HepG2 (cell line): ENCODE data around the gene CRIM1. TPM values are rescaled to one million over a fixed set of nuclear protein-coding genes. Genes with fewer than 3 reads are reported as not detected.

Experiments used
- BRD4 ChIP-seq: sonication (generic); formaldehyde crosslinking; IDR thresholded peaks from 2 replicates; pipeline ENCODE4 v1.4.0; 2020; ENCODE audit warnings: missing genetic modification reagents
- CBX1 ChIP-seq: IDR thresholded peaks from one replicate; pipeline ENCODE4 v1.6.1; 2016; ENCODE audit warnings: antibody characterized with exemption, low read depth
- KDM2A ChIP-seq: sonication (generic); formaldehyde crosslinking; IDR thresholded peaks from 2 replicates; pipeline ENCODE4 v1.4.0; 2020; ENCODE audit warnings: low read depth, missing genetic modification reagents, borderline replicate concordance
- KLF15 ChIP-seq: sonication (generic); formaldehyde crosslinking; IDR thresholded peaks from 2 replicates; pipeline ENCODE4 v1.8.1; 2023; ENCODE audit warnings: borderline replicate concordance, mild to moderate bottlenecking, inconsistent platforms, missing genetic modification reagents, mixed read lengths
- MIXL1 ChIP-seq: IDR thresholded peaks from 2 replicates; pipeline ENCODE4 v1.6.1; 2016
- MXD4 ChIP-seq: IDR thresholded peaks from 2 replicates; pipeline ENCODE4 v1.6.1; 2016; ENCODE audit warnings: mild to moderate bottlenecking, missing biosample characterization, missing genetic modification reagents
- MYC ChIP-seq: sonication (generic); formaldehyde crosslinking; IDR thresholded peaks from 2 replicates; pipeline ENCODE4 v1.9.0; 2021; ENCODE audit warnings: missing genetic modification reagents, borderline replicate concordance
- PHF21A ChIP-seq: sonication (generic); formaldehyde crosslinking; IDR thresholded peaks from 2 replicates; pipeline ENCODE4 v1.5.0; 2020; ENCODE audit warnings: mild to moderate bottlenecking, missing genetic modification reagents
- POGZ ChIP-seq: sonication (generic); formaldehyde crosslinking; IDR thresholded peaks from 2 replicates; pipeline ENCODE4 v1.4.0; 2020; ENCODE audit warnings: mild to moderate bottlenecking, missing genetic modification reagents
- RAD51 ChIP-seq: fragments of 450-650 bp; IDR thresholded peaks from 2 replicates; pipeline ENCODE4 v1.6.1; 2016; ENCODE audit warnings: borderline replicate concordance
- RNF2 ChIP-seq: fragments of 450-650 bp; conservative IDR thresholded peaks from 2 replicates; pipeline ENCODE4 v1.6.1; 2016; ENCODE audit warnings: low read depth
- SALL1 ChIP-seq: sonication (generic); formaldehyde crosslinking; IDR thresholded peaks from 2 replicates; pipeline ENCODE4 v1.8.0; 2022; ENCODE audit warnings: mild to moderate bottlenecking, missing genetic modification reagents
- SATB2 ChIP-seq: sonication (generic); formaldehyde crosslinking; IDR thresholded peaks from 2 replicates; pipeline ENCODE4 v1.5.0; 2020; ENCODE audit warnings: missing genetic modification reagents
- SOX6 ChIP-seq, 2 experiments: fragments of 450-650 bp in 1 of 2; sonication (generic) in 1 of 2; formaldehyde crosslinking in 1 of 2; IDR thresholded peaks; 2 replicates each; pipeline versions ENCODE4 v1.4.0 to v1.6.1; 2017 to 2020; ENCODE audit warnings: antibody characterized with exemption in 1 of 2, mild to moderate bottlenecking in 1 of 2, missing genetic modification reagents in 1 of 2
- THYN1 ChIP-seq: sonication (generic); formaldehyde crosslinking; IDR thresholded peaks from 2 replicates; pipeline ENCODE4 v1.8.1; 2023; ENCODE audit warnings: low read depth, mild to moderate bottlenecking, moderate library complexity, missing genetic modification reagents, borderline replicate concordance
- ZNF207 ChIP-seq: fragments of 450-650 bp; IDR thresholded peaks from 2 replicates; pipeline ENCODE4 v1.6.1; 2016; ENCODE audit warnings: antibody characterized with exemption, borderline replicate concordance
- ZNF30 ChIP-seq: sonication (generic); formaldehyde crosslinking; IDR thresholded peaks from 2 replicates; pipeline ENCODE4 v1.5.0; 2020; ENCODE audit warnings: mild to moderate bottlenecking, missing genetic modification reagents
- ZNF550 ChIP-seq: sonication (generic); formaldehyde crosslinking; IDR thresholded peaks from 2 replicates; pipeline ENCODE4 v1.4.0; 2020; ENCODE audit warnings: mild to moderate bottlenecking, missing genetic modification reagents, borderline replicate concordance
- ZNF605 ChIP-seq: sonication (generic); formaldehyde crosslinking; IDR thresholded peaks from 2 replicates; pipeline ENCODE4 v1.8.0; 2022; ENCODE audit warnings: mild to moderate bottlenecking, missing genetic modification reagents
- ZSCAN25 ChIP-seq: sonication (generic); formaldehyde crosslinking; IDR thresholded peaks from 2 replicates; pipeline ENCODE4 v1.8.0; 2022; ENCODE audit warnings: mild to moderate bottlenecking, missing genetic modification reagents
- polyA plus RNA-seq, 8 experiments: library from polyadenylated mRNA; depleted of rRNA in 3 of 8; stranded (reverse) in 7 of 8; unstranded in 1 of 8; fragments of >200 nt; fragmentation: Illumina TruSeq in 4 of 8; extraction: Trizol in 4 of 8; gene quantifications; 2 replicates each; pipeline versions ENCODE4 v1.2.1 to v1.2.3, GENCODE V29; 2011 to 2016; ENCODE audit warnings: low read depth in 4 of 8, missing spikeins in 1 of 8, mixed read lengths in 1 of 8; ENCODE audit not compliant: insufficient read depth in 1 of 8
- total RNA-seq, 5 experiments: library from RNA; depleted of rRNA; stranded (reverse); fragments of >200 nt; fragmentation: Illumina TruSeq; extraction: Trizol; gene quantifications; 2 replicates each; pipeline ENCODE4 v1.2.3, GENCODE V29; 2016; ENCODE audit warnings: low read depth in 1 of 5
- TF ChIP-seq, protein P1 (sequence below): sonication (generic); formaldehyde crosslinking; IDR thresholded peaks from one replicate; pipeline ENCODE4 v1.5.1; 2020; ENCODE audit warnings: mild to moderate bottlenecking, missing genetic modification reagents; ENCODE audit errors: not compliant biosample characterization
- TF ChIP-seq, protein P2 (sequence below): IDR thresholded peaks from 2 replicates; pipeline ENCODE4 v1.6.1; 2016; ENCODE audit warnings: control low read depth

Gene CRIM1
- total and polyA plus RNA-seq, 2 of the 13 experiments (the other 11 are each of a cell fraction or from before 2014, with no cell fraction given): 39.1 to 69.9 TPM

DNA sequence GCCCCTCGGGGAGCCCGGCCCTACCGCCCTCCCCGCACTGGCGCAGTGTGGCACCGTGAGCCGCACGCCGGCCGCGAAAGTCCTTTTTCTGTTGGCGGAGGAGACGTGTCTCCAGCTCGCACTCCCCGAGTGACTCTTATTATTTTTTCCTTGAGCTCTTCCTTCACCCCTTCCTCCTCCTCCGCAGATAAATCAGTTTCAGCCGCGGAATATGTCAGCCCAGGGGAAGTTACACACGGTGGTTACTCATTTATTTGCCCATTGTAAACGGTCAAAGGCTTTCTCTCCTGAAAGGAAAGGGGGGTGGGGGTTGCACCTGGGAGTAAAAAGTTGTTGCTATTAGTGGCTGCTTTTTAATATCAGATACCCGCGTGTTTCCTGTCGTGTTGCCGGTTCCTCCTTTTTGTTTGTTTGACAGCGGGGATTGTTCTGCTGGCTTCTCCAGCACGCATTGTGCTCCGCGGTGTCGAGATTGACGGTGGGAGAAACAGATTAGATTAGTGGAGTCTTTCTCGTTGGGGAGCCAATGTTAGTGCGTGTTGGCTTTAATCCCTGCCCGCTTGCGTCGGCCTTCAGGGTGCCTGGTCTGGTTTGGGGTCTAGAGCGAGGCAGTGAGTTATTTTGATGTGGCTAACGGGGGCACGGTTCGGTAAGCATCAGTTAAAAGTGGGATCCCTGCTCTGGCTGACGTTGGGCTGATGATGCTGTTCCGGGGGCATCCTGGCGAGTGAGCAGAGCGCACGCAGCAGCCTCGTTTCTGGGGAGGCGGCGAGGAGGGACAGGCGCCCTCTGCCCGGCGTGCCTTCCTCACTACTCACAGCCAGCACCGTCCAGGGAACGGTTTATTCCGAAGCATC is 1.6 kb downstream of the CRIM1 start (continued):
- TF ChIP-seq, protein P1, sequence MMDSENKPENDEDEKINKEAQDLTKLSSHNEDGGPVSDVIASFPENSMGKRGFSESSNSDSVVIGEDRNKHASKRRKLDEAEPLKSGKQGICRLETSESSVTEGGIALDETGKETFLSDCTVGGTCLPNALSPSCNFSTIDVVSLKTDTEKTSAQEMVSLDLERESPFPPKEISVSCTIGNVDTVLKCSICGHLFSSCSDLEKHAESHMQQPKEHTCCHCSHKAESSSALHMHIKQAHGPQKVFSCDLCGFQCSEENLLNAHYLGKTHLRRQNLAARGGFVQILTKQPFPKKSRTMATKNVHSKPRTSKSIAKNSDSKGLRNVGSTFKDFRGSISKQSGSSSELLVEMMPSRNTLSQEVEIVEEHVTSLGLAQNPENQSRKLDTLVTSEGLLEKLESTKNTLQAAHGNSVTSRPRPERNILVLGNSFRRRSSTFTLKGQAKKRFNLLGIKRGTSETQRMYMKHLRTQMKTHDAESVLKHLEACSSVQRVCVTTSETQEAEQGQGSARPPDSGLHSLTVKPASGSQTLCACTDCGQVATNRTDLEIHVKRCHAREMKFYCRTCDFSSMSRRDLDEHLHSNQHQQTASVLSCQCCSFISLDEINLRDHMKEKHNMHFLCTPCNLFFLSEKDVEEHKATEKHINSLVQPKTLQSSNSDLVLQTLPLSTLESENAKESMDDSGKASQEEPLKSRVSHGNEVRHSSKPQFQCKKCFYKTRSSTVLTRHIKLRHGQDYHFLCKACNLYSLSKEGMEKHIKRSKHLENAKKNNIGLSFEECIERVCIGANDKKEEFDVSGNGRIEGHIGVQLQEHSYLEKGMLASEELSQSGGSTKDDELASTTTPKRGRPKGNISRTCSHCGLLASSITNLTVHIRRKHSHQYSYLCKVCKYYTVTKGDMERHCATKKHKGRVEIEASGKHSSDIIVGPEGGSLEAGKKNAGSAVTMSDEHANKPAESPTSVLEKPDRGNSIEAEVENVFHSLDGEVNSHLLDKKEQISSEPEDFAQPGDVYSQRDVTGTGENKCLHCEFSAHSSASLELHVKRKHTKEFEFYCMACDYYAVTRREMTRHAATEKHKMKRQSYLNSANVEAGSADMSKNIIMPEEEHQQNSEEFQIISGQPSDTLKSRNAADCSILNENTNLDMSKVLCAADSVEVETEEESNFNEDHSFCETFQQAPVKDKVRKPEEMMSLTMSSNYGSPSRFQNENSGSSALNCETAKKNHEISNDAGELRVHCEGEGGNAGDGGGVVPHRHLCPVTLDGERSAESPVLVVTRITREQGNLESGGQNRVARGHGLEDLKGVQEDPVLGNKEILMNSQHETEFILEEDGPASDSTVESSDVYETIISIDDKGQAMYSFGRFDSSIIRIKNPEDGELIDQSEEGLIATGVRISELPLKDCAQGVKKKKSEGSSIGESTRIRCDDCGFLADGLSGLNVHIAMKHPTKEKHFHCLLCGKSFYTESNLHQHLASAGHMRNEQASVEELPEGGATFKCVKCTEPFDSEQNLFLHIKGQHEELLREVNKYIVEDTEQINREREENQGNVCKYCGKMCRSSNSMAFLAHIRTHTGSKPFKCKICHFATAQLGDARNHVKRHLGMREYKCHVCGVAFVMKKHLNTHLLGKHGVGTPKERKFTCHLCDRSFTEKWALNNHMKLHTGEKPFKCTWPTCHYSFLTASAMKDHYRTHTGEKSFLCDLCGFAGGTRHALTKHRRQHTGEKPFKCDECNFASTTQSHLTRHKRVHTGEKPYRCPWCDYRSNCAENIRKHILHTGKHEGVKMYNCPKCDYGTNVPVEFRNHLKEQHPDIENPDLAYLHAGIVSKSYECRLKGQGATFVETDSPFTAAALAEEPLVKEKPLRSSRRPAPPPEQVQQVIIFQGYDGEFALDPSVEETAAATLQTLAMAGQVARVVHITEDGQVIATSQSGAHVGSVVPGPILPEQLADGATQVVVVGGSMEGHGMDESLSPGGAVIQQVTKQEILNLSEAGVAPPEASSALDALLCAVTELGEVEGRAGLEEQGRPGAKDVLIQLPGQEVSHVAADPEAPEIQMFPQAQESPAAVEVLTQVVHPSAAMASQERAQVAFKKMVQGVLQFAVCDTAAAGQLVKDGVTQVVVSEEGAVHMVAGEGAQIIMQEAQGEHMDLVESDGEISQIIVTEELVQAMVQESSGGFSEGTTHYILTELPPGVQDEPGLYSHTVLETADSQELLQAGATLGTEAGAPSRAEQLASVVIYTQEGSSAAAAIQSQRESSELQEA (CRISPR knock-in tag): no peak
- TF ChIP-seq KLF15 (no peak), BRD4 (CRISPR knock-in tag) (no peak), THYN1 (0 out of 2 replicates have a peak, but pooled peaks have one; percentile 54), RAD51 (no peak), ZNF30 (CRISPR knock-in tag) (no peak), ZNF207 (no peak), CBX1 (no peak), MXD4 (no peak; the same call in 1 of the 2 replicates), ZSCAN25 (CRISPR knock-in tag) (no peak; the same call in 1 of the 2 replicates), POGZ (CRISPR knock-in tag) (peak; percentile 43; the same call in 1 of the 2 replicates), SALL1 (CRISPR knock-in tag) (peak; percentile 80), RNF2 (0 out of 2 replicates have a peak, but pooled peaks have one; percentile 41), SATB2 (CRISPR knock-in tag) (no peak), KDM2A (CRISPR knock-in tag) (peak; percentile 70; the same call in 1 of the 2 replicates), ZNF605 (CRISPR knock-in tag) (0 out of 2 replicates have a peak, but pooled peaks have one; percentile 33), MYC (peak; percentile 78; the same call in 1 of the 2 replicates), MIXL1 (CRISPR knock-in tag) (no peak), PHF21A (CRISPR knock-in tag) (peak; percentile 73), SOX6 (IDR thresholded peaks at IDR 0.05) (no peak), SOX6 (CRISPR knock-in tag; IDR thresholded peaks at IDR 0.05) (peak; percentile 51; the same call in 1 of the 2 replicates), ZNF550 (CRISPR knock-in tag) (no peak)
- TF ChIP-seq, protein P2, sequence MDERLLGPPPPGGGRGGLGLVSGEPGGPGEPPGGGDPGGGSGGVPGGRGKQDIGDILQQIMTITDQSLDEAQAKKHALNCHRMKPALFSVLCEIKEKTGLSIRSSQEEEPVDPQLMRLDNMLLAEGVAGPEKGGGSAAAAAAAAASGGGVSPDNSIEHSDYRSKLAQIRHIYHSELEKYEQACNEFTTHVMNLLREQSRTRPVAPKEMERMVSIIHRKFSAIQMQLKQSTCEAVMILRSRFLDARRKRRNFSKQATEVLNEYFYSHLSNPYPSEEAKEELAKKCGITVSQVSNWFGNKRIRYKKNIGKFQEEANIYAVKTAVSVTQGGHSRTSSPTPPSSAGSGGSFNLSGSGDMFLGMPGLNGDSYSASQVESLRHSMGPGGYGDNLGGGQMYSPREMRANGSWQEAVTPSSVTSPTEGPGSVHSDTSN: no peak
